Tibial nerve (tissue), 4 donors: ENCODE data around the gene DOCK9. TPM values are rescaled to one million over a fixed set of nuclear protein-coding genes. Genes with fewer than 3 reads are reported as not detected.

ENCODE experiments used
- DNase-seq, 2 donors: peaks; one replicate each; pipeline ENCODE4 v3.0.0-alpha.2; 2019; ENCODE audit warnings: low spot score in 2 of 2
- H3K27ac ChIP-seq, 4 donors: fragments of 200-600 bp; sonication (generic) in 3 of 4; one replicate each; pipeline ENCODE4 v1.5.1; 2017 to 2019; ENCODE audit warnings: mild to moderate bottlenecking in 1 of 4
- H3K27me3 ChIP-seq, 2 donors: fragments of 200-600 bp; sonication (generic) in 1 of 2; one replicate each; pipeline versions ENCODE4 v1.5.1 to v1.6.0; 2017 to 2019
- H3K36me3 ChIP-seq, 3 donors: fragments of 200-600 bp; sonication (generic); one replicate each; pipeline ENCODE4 v1.5.1; 2018 to 2019
- H3K4me1 ChIP-seq, 4 donors: fragments of 200-600 bp; sonication (generic) in 3 of 4; one replicate each; pipeline ENCODE4 v1.5.1; 2017 to 2019
- H3K4me3 ChIP-seq, 4 donors: fragments of 200-600 bp; sonication (generic) in 3 of 4; one replicate each; pipeline ENCODE4 v1.5.1; 2017 to 2019; ENCODE audit warnings: mild to moderate bottlenecking in 1 of 4, moderate library complexity in 1 of 4
- H3K9me3 ChIP-seq, 4 donors: fragments of 200-600 bp; sonication (generic) in 3 of 4; one replicate each; pipeline ENCODE4 v1.5.1; 2017 to 2019
- CTCF ChIP-seq, 5 experiments: fragments of 200-600 bp in 3 of 5; fragments of 450-650 bp in 2 of 5; sonication (generic) in 3 of 5; IDR thresholded peaks; one replicate each; pipeline ENCODE4 v1.5.1; 2016 to 2019; ENCODE audit warnings: antibody characterized with exemption in 5 of 5, mild to moderate bottlenecking in 3 of 5, moderate library complexity in 2 of 5
- EP300 ChIP-seq, 2 donors: sonication (generic); formaldehyde crosslinking; IDR thresholded peaks; one replicate each; pipeline ENCODE4 v1.6.1; 2017; ENCODE audit warnings: antibody characterized with exemption in 2 of 2, mild to moderate bottlenecking in 1 of 2
- POLR2A ChIP-seq, 2 donors: fragments of 450-650 bp; IDR thresholded peaks; one replicate each; pipeline ENCODE4 v1.6.1; 2017; ENCODE audit warnings: antibody characterized with exemption in 2 of 2, mild to moderate bottlenecking in 2 of 2, moderate library complexity in 2 of 2
- WGBS, 2 donors: methylation state at CpG; one replicate each; pipeline ENCODE4 v1.1.5; 2018; 5-methylcytosine and 5-hydroxymethylcytosine counted together
- total RNA-seq, 4 donors: library from RNA; depleted of rRNA; stranded (reverse); fragments of >200 nt; gene quantifications; one replicate each; pipeline ENCODE4 v1.1.0, GENCODE V29; 2016

Gene DOCK9
- total RNA-seq, 4 donors from 2014 or later = 147 to 258 (median 243) TPM

- H3K27me3 ChIP-seq = no peaks in the 10 kb centered on the region
- no peaks in the 10 kb centered on the region for H3K9me3 ChIP-seq
- no peaks in the 10 kb centered on the region for H3K4me1 ChIP-seq
- no peak overlapping the region for H3K27ac ChIP-seq
- H3K4me3 ChIP-seq = no peak overlapping the region
- no peak for DNase-seq
- peaks cover 0 to 8% (median 0%) of the 10 kb centered on the region in 3 donors for H3K36me3 ChIP-seq
- 72 to 77% methylated on average over 10 of the region's 10 CpGs for WGBS, 2 donors
- no peak for TF ChIP-seq POLR2A (IDR thresholded peaks at IDR 0.05)
- no peak for TF ChIP-seq EP300 (IDR thresholded peaks at IDR 0.05)
- TF ChIP-seq CTCF (IDR thresholded peaks at IDR 0.05) = no peak
Measured at GRCh38 chr13:98787173-98787572, 190.7 kb downstream of the DOCK9 start.

- DNase-seq = no peak
- Histone ChIP-seq H3K36me3 (no peaks in the 10 kb centered on the region), H3K9me3 (no peaks in the 10 kb centered on the region), H3K4me3 (no peak overlapping the region), H3K27me3 (no peaks in the 10 kb centered on the region), H3K4me1 (no peaks in the 10 kb centered on the region), H3K27ac (no peak overlapping the region)
- WGBS, 2 donors = 57 to 64% methylated on average over 7 of the region's 7 CpGs
- TF ChIP-seq POLR2A (IDR thresholded peaks at IDR 0.05) = no peak
- TF ChIP-seq EP300 (IDR thresholded peaks at IDR 0.05) = no peak
- TF ChIP-seq CTCF (IDR thresholded peaks at IDR 0.05) = no peak
Measured at GRCh38 chr13:98786023-98786422, 191.8 kb downstream of the DOCK9 start.

GRCh38 chr13:98785405-98785804 lies 192.5 kb downstream of the DOCK9 start:
- no peak for DNase-seq

GRCh38 chr13:98784666-98785065 lies 193.2 kb downstream of the DOCK9 start:
- Histone ChIP-seq H3K36me3 (no peaks in the 10 kb centered on the region), H3K4me3 (no peak overlapping the region), H3K4me1 (no peaks in the 10 kb centered on the region), H3K27me3 (no peaks in the 10 kb centered on the region), H3K27ac (no peak overlapping the region), H3K9me3 (no peaks in the 10 kb centered on the region)
- no peak for DNase-seq
- TF ChIP-seq POLR2A (IDR thresholded peaks at IDR 0.05) (no peak), CTCF (IDR thresholded peaks at IDR 0.05) (no peak), EP300 (IDR thresholded peaks at IDR 0.05) (no peak)
- WGBS, 2 donors = 88 to 93% methylated on average over 7 to 8 of the region's 8 CpGs

More at GRCh38 chr13:98785405-98785804, 192.5 kb downstream of the DOCK9 start:
- Histone ChIP-seq H3K4me1 (no peaks in the 10 kb centered on the region), H3K4me3 (no peak overlapping the region), H3K9me3 (no peaks in the 10 kb centered on the region), H3K27ac (no peak overlapping the region), H3K27me3 (no peaks in the 10 kb centered on the region), H3K36me3 (no peaks in the 10 kb centered on the region)
- WGBS, 2 donors = 82 to 84% methylated on average over 8 to 10 of the region's 10 CpGs
- no peak for TF ChIP-seq POLR2A (IDR thresholded peaks at IDR 0.05)
- no peak for TF ChIP-seq EP300 (IDR thresholded peaks at IDR 0.05)
- TF ChIP-seq CTCF (IDR thresholded peaks at IDR 0.05) = no peak

GRCh38 chr13:98783856-98784478 lies 193.9 kb downstream of the DOCK9 start:
- TF ChIP-seq POLR2A (IDR thresholded peaks at IDR 0.05) (no peak), CTCF (IDR thresholded peaks at IDR 0.05) (no peak), EP300 (IDR thresholded peaks at IDR 0.05) (no peak)
- Histone ChIP-seq H3K27me3 (no peaks in the 10 kb centered on the region), H3K36me3 (no peaks in the 10 kb centered on the region), H3K4me3 (no peak overlapping the region), H3K4me1 (no peaks in the 10 kb centered on the region), H3K9me3 (no peaks in the 10 kb centered on the region), H3K27ac (no peak overlapping the region)
- 86 to 88% methylated on average over 12 of the region's 12 CpGs for WGBS, 2 donors
- DNase-seq = no peak
